ENCODE results near the gene WDR17. TPM values are rescaled to one million over a fixed set of nuclear protein-coding genes. Genes with fewer than 3 reads are reported as not detected.

The WDR17 gene
- total RNA-seq, 5 donors from 2014 or later (not counting 1 experiment from before 2014, with no cell fraction given) = 0.92 to 2.0 (median 0.98) TPM

- Histone ChIP-seq H3K36me3 (ENCODE audit: control insufficient read depth in 2 of 2, extremely low read depth in 1 of 2, insufficient read depth in 1 of 2, low read length in 1 of 2) (no peaks in the 10 kb centered on the region), H3K27ac (ENCODE audit: low read length) (no peak overlapping the region), H3K27me3 (replicated peaks in 1 of 2; ENCODE audit: control insufficient read depth in 2 of 2, extremely low read depth in 1 of 2, insufficient read depth in 2 of 2, low read length in 1 of 2) (peaks cover 0 to 13% of the 10 kb centered on the region in 2 experiments), H3K4me1 (ENCODE audit: control insufficient read depth in 1 of 2, extremely low read depth in 1 of 2, insufficient read depth in 2 of 2, low read length in 2 of 2) (no peaks in the 10 kb centered on the region), H3K9me3 (no peaks in the 10 kb centered on the region), H3K4me3 (ENCODE audit: control insufficient read depth in 1 of 2, extremely low read depth in 1 of 2, low read length in 1 of 2) (no peak overlapping the region)
- peaks cover 0 to 6% (median 3%) of the 10 kb centered on the region in 3 donors for H3K9me3 Mint-ChIP-seq
- ChIA-PET POLR2A (no interaction called here), CTCF (no interaction called here)
- H3K27ac Mint-ChIP-seq = no peak overlapping the region
- DNase-seq (no peak), ATAC-seq (replicated peaks in 1 of 4) (no peak)
- WGBS (ENCODE audit: insufficient coverage) = 63% methylated on average over 4 of the region's 4 CpGs
- H3K4me3 Mint-ChIP-seq = no peak overlapping the region
- H3K36me3 Mint-ChIP-seq = no peaks in the 10 kb centered on the region
- H3K27me3 Mint-ChIP-seq = peaks cover 20 to 45% of the 10 kb centered on the region in 2 donors
- no peaks in the 10 kb centered on the region for H3K4me1 Mint-ChIP-seq
These were observed 21.1 kb upstream of the WDR17 start for GRCh38 chr4:176044589-176044951.

- DNase-seq = no peak
- Histone ChIP-seq H3K9me3 (no peaks in the 10 kb centered on the region), H3K4me1 (ENCODE audit: control insufficient read depth in 1 of 2, extremely low read depth in 1 of 2, insufficient read depth in 2 of 2, low read length in 2 of 2) (no peaks in the 10 kb centered on the region), H3K27ac (ENCODE audit: low read length) (no peak overlapping the region), H3K27me3 (replicated peaks in 1 of 2; ENCODE audit: control insufficient read depth in 2 of 2, extremely low read depth in 1 of 2, insufficient read depth in 2 of 2, low read length in 1 of 2) (peaks cover 0 to 12% of the 10 kb centered on the region in 2 experiments), H3K4me3 (ENCODE audit: control insufficient read depth in 1 of 2, extremely low read depth in 1 of 2, low read length in 1 of 2) (no peak overlapping the region), H3K36me3 (ENCODE audit: control insufficient read depth in 2 of 2, extremely low read depth in 1 of 2, insufficient read depth in 1 of 2, low read length in 1 of 2) (no peaks in the 10 kb centered on the region)
- Mint-ChIP-seq H3K27ac (no peak overlapping the region), H3K4me1 (peaks cover 3 to 8% (median 4%) of the 10 kb centered on the region in 3 donors), H3K4me3 (no peak overlapping the region), H3K27me3 (peaks cover 11 to 35% of the 10 kb centered on the region in 2 donors), H3K36me3 (no peaks in the 10 kb centered on the region), H3K9me3 (no peaks in the 10 kb centered on the region)
- POLR2A ChIA-PET = no interaction called here
- ATAC-seq (replicated peaks in 1 of 4) = no peak
- WGBS (ENCODE audit: insufficient coverage) = 80% methylated on average over 1 of the region's 4 CpGs
- CTCF ChIA-PET = interaction anchor here in 1 of 2 donors (0.5 kb wide), 1 partner anchor 1136 kb away, joined by 3 read pairs; no protein-coding TSS in a partner anchor
These were observed 17.0 kb upstream of the WDR17 start for GRCh38 chr4:176048631-176049030.

GRCh38 chr4:176052744-176053143 is 12.9 kb upstream of the WDR17 start:
- Histone ChIP-seq H3K27me3 (replicated peaks in 1 of 2; ENCODE audit: control insufficient read depth in 2 of 2, extremely low read depth in 1 of 2, insufficient read depth in 2 of 2, low read length in 1 of 2) (no peaks in the 10 kb centered on the region), H3K9me3 (no peaks in the 10 kb centered on the region), H3K4me1 (ENCODE audit: control insufficient read depth in 1 of 2, extremely low read depth in 1 of 2, insufficient read depth in 2 of 2, low read length in 2 of 2) (no peaks in the 10 kb centered on the region), H3K36me3 (ENCODE audit: control insufficient read depth in 2 of 2, extremely low read depth in 1 of 2, insufficient read depth in 1 of 2, low read length in 1 of 2) (no peaks in the 10 kb centered on the region), H3K4me3 (ENCODE audit: control insufficient read depth in 1 of 2, extremely low read depth in 1 of 2, low read length in 1 of 2) (no peak overlapping the region), H3K27ac (ENCODE audit: low read length) (no peak overlapping the region)
- Mint-ChIP-seq H3K27ac (no peak overlapping the region), H3K9me3 (no peaks in the 10 kb centered on the region), H3K4me1 (peaks cover 3 to 8% (median 4%) of the 10 kb centered on the region in 3 donors), H3K36me3 (no peaks in the 10 kb centered on the region), H3K4me3 (no peak overlapping the region), H3K27me3 (peaks cover 3 to 19% of the 10 kb centered on the region in 2 donors)
- ATAC-seq (replicated peaks in 1 of 4) (peak in 1 of 4 experiments; percentile 57), DNase-seq (peak in 1 of 35 experiments; percentile 3)
- POLR2A ChIA-PET = no interaction called here
- WGBS (ENCODE audit: insufficient coverage) = 26% methylated on average over 4 of the region's 6 CpGs
- CTCF ChIA-PET = no interaction called here

- H3K4me3 ChIP-seq (ENCODE audit: control insufficient read depth in 1 of 2, extremely low read depth in 1 of 2, low read length in 1 of 2) = no peak overlapping the region
- H3K4me3 Mint-ChIP-seq = no peak overlapping the region
- ChIA-PET CTCF (no interaction called here), POLR2A (interaction anchor here in 1 of 2 donors (0.6 kb wide), 1 partner anchor 11 kb away, joined by 3 read pairs; no protein-coding TSS in a partner anchor)
- WGBS (ENCODE audit: insufficient coverage) = no CpG with 5 or more reads among the region's 2 CpGs
- no peak for ATAC-seq (replicated peaks in 1 of 4)
- H3K9me3 Mint-ChIP-seq = no peaks in the 10 kb centered on the region
- H3K27ac ChIP-seq (ENCODE audit: low read length) = no peak overlapping the region
- no peaks in the 10 kb centered on the region for H3K4me1 ChIP-seq (ENCODE audit: control insufficient read depth in 1 of 2, extremely low read depth in 1 of 2, insufficient read depth in 2 of 2, low read length in 2 of 2)
- peaks cover 3 to 8% (median 4%) of the 10 kb centered on the region in 3 donors for H3K4me1 Mint-ChIP-seq
- no peaks in the 10 kb centered on the region for H3K9me3 ChIP-seq
- H3K27me3 ChIP-seq (replicated peaks in 1 of 2; ENCODE audit: control insufficient read depth in 2 of 2, extremely low read depth in 1 of 2, insufficient read depth in 2 of 2, low read length in 1 of 2) = no peaks in the 10 kb centered on the region
- no peak for DNase-seq
- peaks cover 3 to 17% of the 10 kb centered on the region in 2 donors for H3K27me3 Mint-ChIP-seq
- no peak overlapping the region for H3K27ac Mint-ChIP-seq
- no peaks in the 10 kb centered on the region for H3K36me3 ChIP-seq (ENCODE audit: control insufficient read depth in 2 of 2, extremely low read depth in 1 of 2, insufficient read depth in 1 of 2, low read length in 1 of 2)
- no peaks in the 10 kb centered on the region for H3K36me3 Mint-ChIP-seq
These were observed 11.9 kb upstream of the WDR17 start for GRCh38 chr4:176053785-176054184.

- ChIA-PET CTCF (no interaction called here), POLR2A (interaction anchor here in 1 of 2 donors (0.7 kb wide), 1 partner anchor 201 kb away, joined by 3 read pairs; no protein-coding TSS in a partner anchor)
- DNase-seq (no peak), ATAC-seq (replicated peaks in 1 of 4) (no peak)
- Mint-ChIP-seq H3K27ac (no peak overlapping the region), H3K4me1 (peaks cover 3 to 8% (median 4%) of the 10 kb centered on the region in 3 donors), H3K36me3 (no peaks in the 10 kb centered on the region), H3K4me3 (no peak overlapping the region), H3K9me3 (no peaks in the 10 kb centered on the region), H3K27me3 (peaks cover 3 to 17% of the 10 kb centered on the region in 2 donors)
- H3K9me3 ChIP-seq = no peaks in the 10 kb centered on the region
- H3K4me3 ChIP-seq (ENCODE audit: control insufficient read depth in 1 of 2, extremely low read depth in 1 of 2, low read length in 1 of 2) = no peak overlapping the region
- no peaks in the 10 kb centered on the region for H3K36me3 ChIP-seq (ENCODE audit: control insufficient read depth in 2 of 2, extremely low read depth in 1 of 2, insufficient read depth in 1 of 2, low read length in 1 of 2)
- no CpG with 5 or more reads among the region's 2 CpGs for WGBS (ENCODE audit: insufficient coverage)
- no peak overlapping the region for H3K27ac ChIP-seq (ENCODE audit: low read length)
- H3K27me3 ChIP-seq (replicated peaks in 1 of 2; ENCODE audit: control insufficient read depth in 2 of 2, extremely low read depth in 1 of 2, insufficient read depth in 2 of 2, low read length in 1 of 2) = no peaks in the 10 kb centered on the region
- no peaks in the 10 kb centered on the region for H3K4me1 ChIP-seq (ENCODE audit: control insufficient read depth in 1 of 2, extremely low read depth in 1 of 2, insufficient read depth in 2 of 2, low read length in 2 of 2)
These were observed 10.7 kb upstream of the WDR17 start for GRCh38 chr4:176054942-176055341.

- ChIA-PET CTCF (no interaction called here), POLR2A (no interaction called here)
- ATAC-seq (replicated peaks in 1 of 4) (no peak), DNase-seq (no peak)
- Mint-ChIP-seq H3K36me3 (no peaks in the 10 kb centered on the region), H3K9me3 (no peaks in the 10 kb centered on the region), H3K27me3 (peaks cover 8 to 12% of the 10 kb centered on the region in 2 donors), H3K4me1 (peaks cover 12 to 15% (median 12%) of the 10 kb centered on the region in 3 donors), H3K27ac (no peak overlapping the region), H3K4me3 (no peak overlapping the region)
- Histone ChIP-seq H3K9me3 (no peaks in the 10 kb centered on the region), H3K4me3 (ENCODE audit: control insufficient read depth in 1 of 2, extremely low read depth in 1 of 2, low read length in 1 of 2) (no peak overlapping the region), H3K27ac (ENCODE audit: low read length) (no peak overlapping the region), H3K27me3 (replicated peaks in 1 of 2; ENCODE audit: control insufficient read depth in 2 of 2, extremely low read depth in 1 of 2, insufficient read depth in 2 of 2, low read length in 1 of 2) (peaks cover 0 to 7% of the 10 kb centered on the region in 2 experiments), H3K4me1 (ENCODE audit: control insufficient read depth in 1 of 2, extremely low read depth in 1 of 2, insufficient read depth in 2 of 2, low read length in 2 of 2) (peaks cover 4 to 9% of the 10 kb centered on the region in 2 experiments), H3K36me3 (ENCODE audit: control insufficient read depth in 2 of 2, extremely low read depth in 1 of 2, insufficient read depth in 1 of 2, low read length in 1 of 2) (no peaks in the 10 kb centered on the region)
- WGBS (ENCODE audit: insufficient coverage) = 97% methylated on average over 16 of the region's 20 CpGs
These were observed 1.9 kb upstream of the WDR17 start for GRCh38 chr4:176063718-176064117.

Measured in T-cell (primary cell).